Activated B cell treated with CpG ODN at 0.5 μM for 24 hours (primary cell): Measurements from ENCODE around the gene PTPRE. TPM values are rescaled to one million over a fixed set of nuclear protein-coding genes. Genes with fewer than 3 reads are reported as not detected.

Source experiments
- ATAC-seq: fragments of 200-7000 bp; cut with Tn5 transposase; one replicate; pipeline ENCODE4 v1.10.0; 2021; ENCODE audit warnings: low read depth, mild to moderate bottlenecking, moderate library complexity
- CTCF ChIA-PET: fragments of 350-600 bp; sonication (Branson Sonifier 250); formaldehyde crosslinking; loops from one replicate; lab custom pipeline; 2021; ENCODE audit warnings: antibody characterized with exemption; lab: Charles Lee
- POLR2A ChIA-PET: fragments of 350-600 bp; sonication (Branson Sonifier 250); formaldehyde crosslinking; loops from one replicate; lab custom pipeline; 2021; ENCODE audit warnings: antibody characterized with exemption; lab: Charles Lee
- DNase-seq: peaks from one replicate; pipeline ENCODE4 v3.0.0; 2022
- H3K27ac Mint-ChIP-seq: one replicate; pipeline ENCODE4 v1.8.0; 2020; ENCODE audit warnings: mixed read lengths
- H3K27me3 Mint-ChIP-seq: one replicate; pipeline ENCODE4 v1.8.0; 2021; ENCODE audit warnings: mixed read lengths
- H3K36me3 Mint-ChIP-seq: one replicate; pipeline ENCODE4 v1.8.0; 2021; ENCODE audit warnings: low read depth, mixed read lengths
- H3K4me1 Mint-ChIP-seq: one replicate; pipeline ENCODE4 v1.8.0; 2021; ENCODE audit warnings: mixed read lengths
- H3K4me3 Mint-ChIP-seq: one replicate; pipeline ENCODE4 v1.8.0; 2020; ENCODE audit warnings: mild to moderate bottlenecking, mixed read lengths
- H3K9me3 Mint-ChIP-seq: one replicate; pipeline ENCODE4 v1.8.0; 2020; ENCODE audit warnings: mixed read lengths
- CTCF ChIP-seq: fragments of 200-600 bp; IDR thresholded peaks from one replicate; pipeline ENCODE4 v1.8.0; 2022; ENCODE audit warnings: antibody characterized with exemption, mild to moderate bottlenecking
- intact Hi-C: fragments of 100-400 bp; cut with micrococcal nuclease; formaldehyde crosslinking; loops from one replicate; pipeline ENCODE4 v1.15.1; 2024
- total RNA-seq: library from RNA; stranded (reverse); gene quantifications from 2 replicates; pipeline ENCODE4 v1.2.3, GENCODE V29; 2022

Gene PTPRE
- total RNA-seq, 1 donor from 2014 or later = 36.8 TPM

GRCh38 chr10:127921075-127921752 lies 14.3 kb downstream of the PTPRE start:
- Mint-ChIP-seq H3K4me1 (peaks cover 9% of the 10 kb centered on the region), H3K9me3 (no peaks in the 10 kb centered on the region), H3K27me3 (peaks cover 2% of the 10 kb centered on the region), H3K36me3 (no peaks in the 10 kb centered on the region), H3K4me3 (no peak overlapping the region), H3K27ac (no peak overlapping the region)
- TF ChIP-seq CTCF = no peak
- ATAC-seq = no peak
- no peak for DNase-seq
- ChIA-PET CTCF (no interaction called here), POLR2A (no interaction called here)
- intact Hi-C loops = no loop called here

- H3K27ac Mint-ChIP-seq = no peak overlapping the region
- no peak for TF ChIP-seq CTCF
- intact Hi-C loops = no loop called here
- ChIA-PET POLR2A (interaction anchor here (0.5 kb wide), 1 partner anchor 14 kb away, joined by 3 read pairs; no protein-coding TSS in a partner anchor), CTCF (no interaction called here)
- no peak for DNase-seq
- ATAC-seq = no peak
- H3K4me3 Mint-ChIP-seq = no peak overlapping the region
- H3K36me3 Mint-ChIP-seq = no peaks in the 10 kb centered on the region
- peaks cover 2% of the 10 kb centered on the region for H3K27me3 Mint-ChIP-seq
- H3K9me3 Mint-ChIP-seq = no peaks in the 10 kb centered on the region
- peaks cover 9% of the 10 kb centered on the region for H3K4me1 Mint-ChIP-seq
Observed at GRCh38 chr10:127921753-127922145, 14.8 kb downstream of the PTPRE start.

- Mint-ChIP-seq H3K4me3 (no peak overlapping the region), H3K27me3 (peaks cover 2% of the 10 kb centered on the region), H3K4me1 (peaks cover 9% of the 10 kb centered on the region), H3K9me3 (no peaks in the 10 kb centered on the region), H3K27ac (no peak overlapping the region), H3K36me3 (no peaks in the 10 kb centered on the region)
- no peak for TF ChIP-seq CTCF
- intact Hi-C loops = no loop called here
- DNase-seq (no peak), ATAC-seq (no peak)
- ChIA-PET CTCF (no interaction called here), POLR2A (interaction anchor here (0.5 kb wide), 1 partner anchor 14 kb away, joined by 3 read pairs; no protein-coding TSS in a partner anchor)
Observed at GRCh38 chr10:127922206-127922605, 15.3 kb downstream of the PTPRE start.

GRCh38 chr10:127922675-127923366 lies 15.9 kb downstream of the PTPRE start:
- no peak for DNase-seq
- no peak overlapping the region for H3K4me3 Mint-ChIP-seq
- TF ChIP-seq CTCF = no peak
- CTCF ChIA-PET = no interaction called here
- intact Hi-C loops = no loop called here
- H3K9me3 Mint-ChIP-seq = no peaks in the 10 kb centered on the region
- POLR2A ChIA-PET = no interaction called here
- H3K36me3 Mint-ChIP-seq = no peaks in the 10 kb centered on the region
- H3K27ac Mint-ChIP-seq = no peak overlapping the region
- H3K4me1 Mint-ChIP-seq = peaks cover 9% of the 10 kb centered on the region
- peaks cover 2% of the 10 kb centered on the region for H3K27me3 Mint-ChIP-seq
- no peak for ATAC-seq

GRCh38 chr10:127923646-127924045 lies 16.7 kb downstream of the PTPRE start:
- Mint-ChIP-seq H3K27me3 (peaks cover 2% of the 10 kb centered on the region), H3K27ac (no peak overlapping the region), H3K4me3 (no peak overlapping the region), H3K4me1 (peaks cover 9% of the 10 kb centered on the region), H3K9me3 (no peaks in the 10 kb centered on the region), H3K36me3 (no peaks in the 10 kb centered on the region)
- DNase-seq (no peak), ATAC-seq (no peak)
- intact Hi-C loops = no loop called here
- TF ChIP-seq CTCF = no peak
- ChIA-PET POLR2A (no interaction called here), CTCF (no interaction called here)
